Measurements from ENCODE around the gene SELE.

The SELE gene, protein sequence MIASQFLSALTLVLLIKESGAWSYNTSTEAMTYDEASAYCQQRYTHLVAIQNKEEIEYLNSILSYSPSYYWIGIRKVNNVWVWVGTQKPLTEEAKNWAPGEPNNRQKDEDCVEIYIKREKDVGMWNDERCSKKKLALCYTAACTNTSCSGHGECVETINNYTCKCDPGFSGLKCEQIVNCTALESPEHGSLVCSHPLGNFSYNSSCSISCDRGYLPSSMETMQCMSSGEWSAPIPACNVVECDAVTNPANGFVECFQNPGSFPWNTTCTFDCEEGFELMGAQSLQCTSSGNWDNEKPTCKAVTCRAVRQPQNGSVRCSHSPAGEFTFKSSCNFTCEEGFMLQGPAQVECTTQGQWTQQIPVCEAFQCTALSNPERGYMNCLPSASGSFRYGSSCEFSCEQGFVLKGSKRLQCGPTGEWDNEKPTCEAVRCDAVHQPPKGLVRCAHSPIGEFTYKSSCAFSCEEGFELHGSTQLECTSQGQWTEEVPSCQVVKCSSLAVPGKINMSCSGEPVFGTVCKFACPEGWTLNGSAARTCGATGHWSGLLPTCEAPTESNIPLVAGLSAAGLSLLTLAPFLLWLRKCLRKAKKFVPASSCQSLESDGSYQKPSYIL

GRCh38 chr1:169733924-169734323 is at the start of gene SELE:
Gene SELE, minus strand, starts transcription at chr1:169734079. Its CDS starts 467 bp downstream, at chr1:169733612.
- DNase-seq, result no peak

GRCh38 chr1:169782596-169782995 is 48.7 kb upstream of the SELE start:
- no peak for DNase-seq

DNA sequence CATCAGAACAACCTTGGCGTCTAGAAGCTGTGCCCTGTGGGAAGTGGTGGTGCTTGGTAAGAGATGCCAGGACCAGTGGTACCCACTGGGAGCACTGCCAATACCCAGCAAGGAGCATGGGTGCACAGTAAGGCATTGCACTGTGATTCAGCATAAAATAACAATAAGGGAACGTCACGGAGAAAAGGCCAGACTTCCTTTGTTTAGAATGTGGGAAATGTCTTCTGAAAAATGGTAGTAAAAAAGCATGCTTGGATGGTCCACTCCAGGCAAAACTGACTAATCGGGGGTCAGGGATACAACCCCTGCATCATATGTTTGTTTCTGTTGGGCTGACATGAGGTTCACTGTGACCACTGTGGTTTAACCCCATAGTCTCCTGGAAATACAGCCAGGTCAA is 46.1 kb upstream of the SELE start:
- DNase-seq, result no peak

DNA sequence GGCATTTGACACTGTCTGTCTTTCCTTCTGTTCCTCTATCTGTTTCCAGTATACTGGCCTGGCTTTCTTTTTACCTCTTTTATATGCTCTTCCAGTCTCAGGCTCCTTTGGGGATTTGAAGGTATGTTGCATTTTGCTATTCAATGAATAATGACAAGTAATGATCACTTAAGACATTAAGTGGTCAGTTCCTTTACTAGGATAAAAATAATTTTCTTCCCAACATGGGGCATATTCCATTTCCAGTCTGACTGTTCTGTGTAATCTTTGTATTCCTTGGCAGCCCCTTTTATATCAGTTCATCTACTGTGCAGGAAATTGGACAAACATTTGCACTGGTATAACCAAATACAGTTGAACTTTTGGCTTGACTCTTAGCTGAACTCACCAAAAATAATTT is 45.3 kb upstream of the SELE start:
- DNase-seq, result no peak

DNA sequence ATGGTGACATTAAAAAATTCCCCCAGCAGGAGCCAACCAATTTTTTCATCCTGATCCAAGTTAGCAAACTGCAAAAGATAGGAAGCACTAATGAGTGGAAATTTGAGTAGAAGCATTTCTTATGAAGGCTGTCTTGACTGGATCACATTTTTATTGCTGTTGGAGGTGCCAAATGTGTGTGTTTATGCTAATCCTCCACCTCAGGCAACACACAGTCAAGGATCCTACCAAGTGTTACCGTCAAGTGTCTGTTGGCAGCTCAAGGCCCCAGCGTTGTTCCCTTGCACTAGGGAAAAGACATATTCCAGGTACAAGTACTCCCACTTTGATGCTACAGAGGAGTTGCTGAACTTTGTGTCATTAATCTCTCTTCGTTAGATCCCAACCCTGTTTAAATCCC is 42.6 kb upstream of the SELE start:
- DNase-seq, result no peak

DNA sequence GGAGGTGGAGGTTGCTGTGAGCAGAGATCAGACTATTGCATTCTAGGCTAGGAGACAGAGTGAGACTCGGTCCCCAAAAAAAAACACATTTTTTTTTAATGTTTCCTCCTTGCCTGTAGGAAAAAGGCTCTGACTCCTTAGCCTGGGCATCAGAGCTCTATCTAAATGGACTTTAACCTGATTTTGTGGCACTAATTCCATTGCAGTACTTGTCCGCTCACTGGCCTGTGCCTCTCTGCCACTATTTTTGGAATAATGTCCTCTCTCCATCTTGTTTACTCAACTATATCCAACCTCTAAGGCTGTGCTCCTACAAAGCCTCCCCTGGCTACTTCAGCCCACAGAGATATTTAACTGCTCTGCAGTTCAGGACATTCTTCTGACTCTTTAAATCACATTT is 34.3 kb upstream of the SELE start:
- DNase-seq, result no peak

DNA sequence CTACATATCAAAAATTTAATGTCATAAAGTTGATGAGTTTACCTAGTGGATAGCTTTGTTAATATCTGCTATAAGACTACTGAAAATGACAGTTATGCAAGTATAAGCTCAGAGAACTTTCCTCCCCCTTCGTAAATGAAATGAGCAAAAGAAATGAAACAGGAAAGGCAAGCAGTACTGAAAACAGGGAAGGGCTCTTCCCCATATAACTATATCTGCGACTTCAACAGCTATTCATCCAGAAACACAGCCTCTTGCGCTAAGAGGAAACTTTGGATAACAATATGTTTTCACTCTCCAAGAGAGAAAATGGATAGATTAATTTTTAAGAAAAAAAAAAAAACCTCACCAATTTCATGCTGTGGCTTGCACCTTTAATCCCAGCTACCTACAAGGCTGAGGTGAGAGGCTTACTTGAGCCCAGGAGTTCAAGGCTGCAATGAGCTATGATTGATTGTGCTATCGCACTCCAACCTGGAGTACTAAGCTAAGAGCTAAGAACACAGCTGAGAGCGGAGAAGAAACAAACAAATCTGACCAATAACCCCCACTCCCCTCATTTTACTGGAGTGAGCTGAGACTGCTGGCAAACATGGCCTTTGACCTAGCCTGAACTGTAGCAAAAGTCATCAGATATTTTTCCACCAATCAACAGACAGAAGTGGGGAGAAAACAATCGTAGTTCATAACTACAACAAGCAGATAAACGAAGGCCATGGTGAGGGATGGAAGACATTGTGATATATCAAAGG is 31.9 kb upstream of the SELE start:
- no peak for DNase-seq

DNA sequence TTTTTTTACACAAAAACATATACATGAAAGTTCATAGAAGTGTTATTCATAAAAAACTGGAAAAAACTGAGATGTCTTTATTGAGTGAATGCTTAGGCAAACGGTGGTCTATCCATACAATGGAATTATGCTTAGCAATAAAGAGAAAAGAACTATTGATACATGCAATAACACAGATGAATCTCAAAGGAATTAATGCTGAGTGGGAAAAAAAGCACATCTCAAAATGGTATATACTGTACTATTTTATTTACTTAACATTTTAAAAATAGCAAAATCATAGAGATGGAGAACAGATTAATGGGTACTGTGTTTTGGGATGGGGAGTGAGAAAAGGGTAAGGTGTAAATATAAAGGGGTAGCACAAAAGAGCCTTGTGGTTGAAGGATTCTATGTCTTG is 31.0 kb upstream of the SELE start:
- no peak for DNase-seq

DNA sequence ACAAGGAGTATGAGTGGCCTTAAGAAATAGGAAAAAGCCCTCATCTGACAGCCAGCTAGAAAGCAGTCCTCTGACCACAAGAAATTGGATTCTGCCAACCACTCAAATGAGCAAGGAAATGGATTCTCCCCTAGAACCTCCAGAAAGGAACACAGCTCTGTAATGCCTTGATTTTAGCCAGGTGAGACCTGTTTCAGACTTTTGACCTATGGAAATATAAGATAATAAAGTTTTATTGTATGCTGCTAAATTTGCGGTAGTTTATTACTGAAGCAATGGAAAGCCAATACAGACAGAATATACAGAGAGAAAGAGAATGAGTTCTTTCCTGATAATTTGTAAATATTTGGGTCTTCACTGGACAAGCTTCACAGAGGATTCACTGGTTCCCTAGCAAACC is 28.8 kb upstream of the SELE start:
- no peak for DNase-seq

GRCh38 chr1:169759038-169759437 is 25.2 kb upstream of the SELE start:
- DNase-seq, result no peak

DNA sequence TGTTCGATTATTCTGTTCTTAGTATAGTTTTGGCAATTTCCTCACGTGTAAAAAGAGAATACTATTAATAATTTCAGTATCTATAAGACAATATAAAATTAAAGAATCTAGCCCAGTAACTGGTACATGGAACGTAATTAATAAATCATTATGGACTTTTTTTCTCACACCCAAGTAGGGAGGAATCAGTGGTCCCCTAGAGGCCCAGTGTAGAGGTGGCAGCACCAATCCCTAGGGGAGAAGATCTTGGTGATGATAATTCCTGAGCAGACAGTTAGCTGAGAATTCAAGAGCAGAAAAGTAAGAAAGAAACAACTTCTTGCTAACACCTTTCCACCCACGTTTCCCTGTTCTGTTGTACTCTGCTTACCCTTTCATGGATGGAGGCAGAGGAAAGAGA is 19.7 kb upstream of the SELE start:
- no peak for DNase-seq

DNA sequence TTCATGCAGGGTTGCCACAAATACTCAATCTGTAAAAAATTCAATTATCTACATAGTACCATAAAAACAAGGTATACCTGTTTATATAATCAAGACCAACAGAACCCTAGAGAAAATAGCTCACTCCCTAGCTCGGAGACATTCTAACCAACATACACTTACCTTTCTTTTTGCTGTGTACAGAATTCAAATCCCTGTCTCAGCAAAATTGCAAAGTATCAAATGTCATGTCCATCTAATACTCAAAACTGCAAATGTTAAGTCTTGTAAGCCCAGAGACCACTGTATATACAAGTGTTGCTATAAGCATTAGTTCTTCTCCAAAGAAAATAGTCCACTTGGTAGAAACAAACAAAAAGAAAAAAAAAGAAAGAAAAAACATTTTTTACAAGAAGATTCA is 16.2 kb upstream of the SELE start:
- no peak for DNase-seq

DNA sequence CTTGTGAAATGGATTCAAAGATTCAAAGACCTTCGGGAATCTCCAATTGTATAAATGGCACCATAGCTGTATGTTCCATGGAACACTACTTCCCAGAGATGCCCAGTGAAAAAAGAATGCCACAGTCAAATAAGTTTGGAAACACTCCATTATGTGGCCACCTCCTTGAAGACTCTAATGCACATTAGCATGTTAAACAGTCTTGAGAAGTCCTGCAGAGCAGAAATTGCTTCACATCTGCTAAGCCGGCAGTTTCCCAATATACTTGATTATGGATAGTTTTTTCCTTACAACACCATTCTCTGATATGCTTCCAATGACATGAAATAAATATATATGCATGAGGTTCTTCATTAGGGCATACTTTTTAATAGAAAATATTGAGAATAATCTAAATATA is 12.7 kb upstream of the SELE start:
- DNase-seq, result no peak

GRCh38 chr1:169745015-169745861 is 11.4 kb upstream of the SELE start:
- DNase-seq, result no peak

DNA sequence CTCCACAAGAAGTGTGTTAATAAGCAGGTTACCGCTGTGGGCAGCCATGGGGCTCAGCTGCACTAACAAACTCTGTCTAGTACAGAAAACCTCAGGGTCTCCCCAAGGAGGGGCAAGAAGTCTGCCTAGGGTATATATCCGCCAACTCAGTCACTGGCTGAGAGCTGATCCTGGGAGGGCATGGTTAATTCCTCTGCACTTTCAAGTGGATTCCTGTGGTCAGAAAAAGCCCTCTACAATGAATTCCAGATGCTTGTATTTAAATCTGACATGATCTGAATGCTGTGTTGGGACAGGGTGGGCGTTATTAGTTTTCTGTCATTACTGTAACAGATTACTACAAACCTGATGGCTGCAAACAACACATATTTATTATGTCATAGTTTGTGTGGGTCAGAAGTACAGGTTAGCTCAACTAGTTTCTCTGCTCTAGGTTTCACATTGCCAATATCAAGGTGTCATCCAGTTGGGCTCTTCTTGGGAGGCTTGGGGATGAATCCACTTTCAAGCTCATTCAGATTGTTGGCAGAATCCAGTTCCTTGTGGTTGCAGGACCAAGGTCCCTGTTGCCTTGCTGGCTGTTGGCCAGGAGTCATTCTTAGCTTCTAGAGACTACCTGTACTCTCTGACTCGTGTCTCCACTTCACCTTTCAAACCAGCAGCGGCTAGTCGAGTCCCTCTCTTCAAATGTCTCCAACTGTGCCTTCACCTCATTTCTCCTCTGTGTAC is 8.0 kb upstream of the SELE start:
- DNase-seq, result no peak

- DNase-seq, result no peak
Measured at GRCh38 chr1:169739980-169740379, 6.1 kb upstream of the SELE start.

DNA sequence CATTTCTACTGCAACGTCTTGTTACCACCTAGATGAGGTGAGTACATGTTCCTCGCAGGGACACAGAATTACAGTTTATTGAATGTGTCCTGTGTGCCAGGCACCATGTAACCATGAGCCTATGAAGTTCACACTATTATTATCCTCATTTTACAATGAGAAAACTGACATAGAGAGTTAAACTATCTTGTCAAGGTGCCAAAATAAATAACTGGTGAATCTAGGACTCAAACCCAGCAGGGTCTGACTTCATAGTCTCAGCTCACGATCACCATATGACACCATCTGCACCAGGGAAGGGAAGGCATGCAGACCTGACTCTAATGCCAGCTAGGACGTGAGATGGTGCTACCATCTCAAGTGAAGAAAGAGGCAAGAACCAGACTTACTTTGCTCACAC is 2.4 kb downstream of the SELE start:
- no peak for DNase-seq

- no peak for DNase-seq
Measured at GRCh38 chr1:169729991-169730390, 3.9 kb downstream of the SELE start.

GRCh38 chr1:169727307-169727706 is 6.6 kb downstream of the SELE start:
- no peak for DNase-seq

DNA sequence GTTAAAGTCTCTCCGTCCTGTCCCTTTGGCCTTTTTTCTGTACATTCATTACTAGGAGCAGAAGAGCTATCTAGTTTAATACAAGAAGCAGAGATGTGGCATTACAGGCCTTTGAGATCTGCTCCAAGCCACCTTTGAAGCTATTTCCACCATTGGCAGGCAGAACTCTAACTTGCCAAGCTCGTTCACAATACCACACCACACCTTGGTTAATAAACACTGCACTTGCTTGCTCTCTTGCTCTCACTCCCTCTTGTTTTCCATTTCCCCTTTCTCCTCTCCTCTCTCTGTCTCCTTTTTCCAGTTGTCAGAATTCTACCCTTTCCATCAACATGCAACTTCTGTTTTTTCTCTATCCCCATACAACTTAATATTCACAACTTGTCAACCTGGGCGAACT is 7.0 kb downstream of the SELE start:
- DNase-seq, result no peak

- no peak for DNase-seq
Measured at GRCh38 chr1:169725930-169726329, 7.9 kb downstream of the SELE start.

DNA sequence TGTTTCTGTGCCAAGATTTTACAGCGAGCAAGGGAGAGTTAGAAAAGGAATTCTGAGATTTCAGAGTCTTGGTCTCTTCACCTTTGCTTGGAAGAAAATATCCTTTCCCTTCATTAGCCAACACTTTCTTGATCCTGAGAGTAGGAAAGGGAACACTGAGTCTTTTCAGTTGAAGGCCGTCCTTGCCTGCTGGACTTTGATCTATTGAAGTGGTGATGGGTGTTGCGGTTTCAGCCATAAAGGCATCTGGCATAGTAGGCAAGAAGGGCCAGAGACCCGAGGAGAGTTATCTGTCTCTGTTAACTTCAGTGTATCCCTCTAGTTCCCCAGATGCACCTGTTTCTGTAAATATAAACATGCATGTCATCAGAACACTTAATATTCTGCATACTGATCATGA is 9.7 kb downstream of the SELE start:
- no peak for DNase-seq

All from GF-D8 (cell line).